Measurements from ENCODE around the gene WDPCP.

GRCh38 chr2:63522950-63523349, 65.3 kb downstream of the WDPCP start:
- TF ChIP-seq CTCF (IDR thresholded peaks at IDR 0.05) (no peak), POLR2A (IDR thresholded peaks at IDR 0.05) (no peak)
